HG02798 (cell line): ENCODE data around the gene PPP1CA.

Experiments
- ATAC-seq: cut with Tn5 transposase; IDR thresholded peaks from one replicate; pipeline ENCODE4 v1.9.1; 2021; ENCODE audit warnings: mild to moderate bottlenecking; ENCODE audit not compliant: unreplicated experiment, poor library complexity

Gene PPP1CA

DNA sequence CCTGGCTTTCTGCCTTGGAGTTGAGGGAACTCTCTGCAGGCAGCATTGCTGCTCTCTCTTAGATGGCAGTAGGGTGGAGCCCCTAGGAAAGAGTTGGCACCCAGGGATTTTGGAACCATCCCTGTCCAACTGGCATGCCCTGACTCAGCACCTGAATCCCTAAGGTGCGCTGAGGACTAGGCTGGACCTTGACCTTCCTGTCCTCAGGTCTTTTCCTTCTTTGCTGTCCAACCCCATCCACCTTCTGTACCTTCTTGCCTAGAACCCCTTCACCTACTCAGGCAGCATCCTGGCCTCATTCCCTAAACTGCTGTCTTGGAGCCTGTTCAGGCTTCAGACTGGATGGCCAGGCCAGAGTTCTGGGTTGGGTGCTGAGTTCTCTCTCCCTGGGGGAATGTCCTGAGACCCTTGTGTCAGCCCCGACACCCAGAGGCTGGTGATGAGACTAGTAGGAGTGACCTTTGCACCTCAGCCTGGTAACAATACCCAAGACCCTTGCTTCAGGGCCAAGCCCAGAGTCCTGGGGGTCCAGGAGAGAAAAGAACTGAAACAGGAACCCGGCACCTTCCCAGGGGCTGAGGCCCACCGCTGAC, 45.8 kb downstream of the PPP1CA start:
- no peak for ATAC-seq

DNA sequence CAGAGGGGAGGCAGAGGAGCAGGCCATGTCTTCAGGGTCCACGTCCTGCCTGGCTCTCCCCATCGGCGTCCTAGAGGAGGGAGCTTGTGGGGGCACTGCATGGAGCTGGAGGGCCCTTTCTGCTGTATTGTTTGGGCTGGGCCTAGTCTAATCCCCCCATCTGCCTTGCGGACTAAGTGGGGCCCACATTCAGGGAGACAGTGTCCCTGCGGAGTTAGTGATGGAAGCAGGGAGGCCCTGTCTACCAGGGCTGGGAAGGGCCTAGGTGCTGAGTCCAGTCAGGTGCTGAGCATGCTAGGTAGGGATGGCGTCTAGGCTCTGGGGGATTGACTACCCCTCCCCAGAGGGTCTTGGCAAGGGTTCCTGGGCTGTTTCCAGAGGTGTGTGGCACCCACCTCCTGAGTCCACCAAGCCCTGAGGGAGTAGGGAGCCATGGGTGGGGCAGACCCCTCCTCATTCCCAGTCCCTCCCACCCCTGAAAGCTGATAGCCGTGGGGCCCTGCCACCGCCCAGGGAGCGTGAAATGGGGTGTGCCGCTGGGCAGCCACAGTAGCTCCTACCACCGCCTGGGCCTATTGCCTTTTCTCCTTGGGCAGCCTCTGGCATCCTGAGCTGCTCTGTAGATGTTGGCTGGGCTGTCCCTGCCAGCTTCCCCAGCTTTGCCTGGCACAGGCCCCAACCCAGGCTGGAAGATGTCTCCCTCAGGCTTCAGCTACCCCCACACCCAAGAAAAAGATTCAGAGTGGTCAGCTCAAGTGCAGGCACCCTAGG, 46.5 kb downstream of the PPP1CA start:
- no peak for ATAC-seq

DNA sequence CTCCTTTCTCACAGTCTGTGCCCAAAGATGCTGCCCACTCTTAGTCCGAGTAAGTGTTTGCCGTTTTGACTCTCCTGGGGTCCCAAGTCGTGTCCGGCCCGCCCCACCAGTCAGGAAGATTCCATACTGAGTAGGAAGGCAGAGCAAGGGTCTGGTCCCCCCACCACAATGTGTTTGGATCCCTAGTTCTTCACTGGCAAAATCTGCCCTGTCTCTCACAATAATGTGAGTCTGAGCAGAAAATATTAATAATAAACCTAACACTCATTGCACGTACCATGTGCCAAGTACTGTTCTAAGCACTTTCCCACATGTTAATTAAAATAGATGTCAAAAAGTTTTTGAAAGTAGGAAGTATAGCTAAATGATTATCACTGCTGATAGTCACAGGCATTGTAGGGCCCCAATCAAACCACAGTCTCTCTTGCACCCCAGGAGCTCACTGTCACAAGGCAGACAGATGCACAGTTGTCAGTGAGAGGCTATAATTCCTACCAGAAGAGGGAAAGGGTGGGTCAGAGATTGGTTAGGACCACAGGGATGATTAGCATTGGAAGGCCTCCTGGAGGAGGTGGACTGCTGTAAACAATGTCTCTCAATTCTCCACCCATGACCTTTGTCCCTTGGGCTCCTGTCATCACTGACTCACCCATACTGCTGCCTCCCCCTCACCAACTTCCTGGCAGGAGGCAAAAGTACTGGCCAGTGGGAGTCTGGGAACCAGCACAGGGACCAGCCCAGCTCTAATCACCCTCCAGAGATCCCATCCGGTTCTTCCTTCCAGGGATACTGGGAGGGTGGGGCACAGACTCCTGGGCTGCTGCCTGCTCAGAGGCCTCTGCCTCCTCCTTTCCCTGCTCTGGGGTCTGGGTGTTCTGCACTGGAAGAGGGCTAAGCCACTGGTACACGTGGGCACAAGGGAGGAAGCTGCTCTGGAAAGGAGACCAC, 47.3 kb downstream of the PPP1CA start:
- ATAC-seq, result no peak

DNA sequence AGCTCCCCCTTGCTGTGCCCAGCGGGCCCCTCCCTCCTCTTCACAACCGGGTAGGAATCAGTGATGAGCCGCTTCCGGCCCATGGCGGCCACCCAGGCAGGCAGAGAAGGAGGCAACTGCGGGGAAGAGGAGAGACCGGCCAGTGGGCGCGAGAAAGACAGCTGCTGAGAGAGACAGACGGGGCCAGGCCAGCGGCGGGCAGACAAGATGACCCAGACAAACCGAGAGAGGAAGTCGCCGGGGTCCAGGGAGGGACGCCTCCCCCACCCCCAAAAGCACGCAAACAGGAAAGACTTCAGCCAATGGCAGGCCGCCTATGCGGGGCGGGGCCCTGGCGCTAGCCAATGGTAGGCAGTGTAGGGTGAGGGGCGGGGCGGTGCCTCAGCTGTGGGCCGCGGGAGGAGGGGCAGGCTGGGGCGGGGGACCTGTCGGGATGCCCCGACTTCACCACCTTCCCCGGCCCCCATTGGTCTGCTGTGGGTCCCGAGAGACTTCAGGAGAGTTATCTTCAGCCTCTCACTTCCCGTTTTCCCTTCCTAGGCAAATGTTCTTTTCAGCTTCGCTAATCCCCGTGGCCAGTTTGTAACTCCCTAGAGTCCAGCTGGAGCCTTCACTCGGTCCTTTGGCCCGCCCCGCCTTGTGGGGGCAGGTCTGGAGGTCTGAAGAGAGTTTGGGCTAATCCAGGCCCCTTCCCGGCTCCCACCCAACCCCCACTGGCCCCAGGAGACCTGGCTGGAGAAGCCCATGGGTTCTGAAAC, 48.2 kb downstream of the PPP1CA start, which contains the start of gene POLD4:
POLD4 (minus strand) TSS at position 230 of the 758 bp plus-strand sequence; CDS start at position 83, 147 bp downstream.
- peak; percentile 84 for ATAC-seq

DNA sequence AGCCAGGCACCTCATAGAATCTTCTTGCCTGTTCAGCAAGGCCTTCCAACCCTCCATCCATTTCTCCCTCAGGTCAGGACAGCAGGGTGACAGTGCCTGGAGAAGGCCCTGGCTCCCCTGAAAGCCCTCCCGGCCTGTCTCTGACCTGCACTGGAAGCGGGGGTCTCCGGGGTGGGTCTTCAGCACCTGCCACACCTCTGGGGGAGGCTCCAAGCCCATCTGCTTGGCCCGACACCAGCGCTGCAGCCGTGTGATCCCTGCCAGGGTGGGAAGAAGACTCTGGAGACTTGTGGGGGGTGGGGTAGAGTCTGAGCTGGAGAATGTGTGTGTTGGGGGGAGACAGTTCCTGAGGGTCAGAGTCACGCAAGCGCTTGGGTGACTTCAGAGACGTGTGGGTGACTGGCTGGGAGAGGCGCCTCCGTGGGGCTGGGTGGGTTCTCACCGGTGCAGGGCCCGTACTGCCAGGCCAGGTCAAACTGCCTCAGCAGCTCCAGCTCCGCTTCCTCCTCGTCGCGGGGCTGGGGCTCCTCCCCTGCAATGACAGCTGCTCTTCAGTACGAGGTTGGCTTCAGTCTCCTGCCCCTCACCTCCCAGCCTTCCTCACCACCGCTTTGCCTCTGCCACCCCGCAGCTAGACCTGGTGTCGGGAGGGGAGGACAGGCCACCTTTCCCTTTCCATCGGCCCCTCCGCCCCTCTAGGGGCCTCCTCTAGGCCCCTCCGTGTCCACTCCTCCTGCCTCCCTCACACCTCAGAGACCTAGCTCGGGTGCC, 48.9 kb downstream of the PPP1CA start:
- ATAC-seq, result peak; percentile 0

DNA sequence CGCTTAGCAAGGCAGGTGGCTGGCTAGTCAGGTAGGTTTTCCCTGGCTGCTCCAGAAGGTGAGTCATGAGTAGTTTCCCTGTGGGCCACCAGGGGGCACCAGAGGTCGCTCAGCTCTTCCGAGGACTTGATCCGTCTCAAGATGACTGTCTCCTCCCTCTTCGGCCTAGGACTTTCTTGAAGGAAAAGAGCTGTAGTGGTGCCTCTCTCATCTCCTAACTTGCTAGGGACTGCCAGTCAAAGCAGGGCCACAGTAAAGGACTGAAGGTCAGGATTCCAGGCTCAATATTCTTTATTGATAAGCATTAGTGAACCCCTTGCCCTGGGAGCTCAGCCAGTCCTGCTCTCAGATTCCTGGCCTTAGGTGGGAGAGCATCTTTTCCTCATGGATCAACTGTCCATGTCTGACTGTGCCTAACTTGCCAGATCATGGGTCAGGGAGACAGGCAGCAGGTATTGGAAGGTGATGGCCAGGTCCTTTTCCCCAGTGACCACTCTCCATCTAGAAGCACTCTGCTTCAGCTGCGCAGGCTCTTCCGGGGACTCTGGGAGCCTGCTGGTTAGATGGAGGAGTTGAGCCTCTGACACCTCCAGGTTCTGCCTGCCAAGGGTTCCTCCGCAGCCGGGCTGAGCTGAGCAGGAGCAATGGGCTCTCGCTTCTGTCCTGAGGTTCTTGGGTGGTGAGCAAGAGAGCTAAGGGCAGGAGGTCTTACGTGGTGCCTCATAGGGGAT, 50.2 kb downstream of the PPP1CA start:
- no peak for ATAC-seq

DNA sequence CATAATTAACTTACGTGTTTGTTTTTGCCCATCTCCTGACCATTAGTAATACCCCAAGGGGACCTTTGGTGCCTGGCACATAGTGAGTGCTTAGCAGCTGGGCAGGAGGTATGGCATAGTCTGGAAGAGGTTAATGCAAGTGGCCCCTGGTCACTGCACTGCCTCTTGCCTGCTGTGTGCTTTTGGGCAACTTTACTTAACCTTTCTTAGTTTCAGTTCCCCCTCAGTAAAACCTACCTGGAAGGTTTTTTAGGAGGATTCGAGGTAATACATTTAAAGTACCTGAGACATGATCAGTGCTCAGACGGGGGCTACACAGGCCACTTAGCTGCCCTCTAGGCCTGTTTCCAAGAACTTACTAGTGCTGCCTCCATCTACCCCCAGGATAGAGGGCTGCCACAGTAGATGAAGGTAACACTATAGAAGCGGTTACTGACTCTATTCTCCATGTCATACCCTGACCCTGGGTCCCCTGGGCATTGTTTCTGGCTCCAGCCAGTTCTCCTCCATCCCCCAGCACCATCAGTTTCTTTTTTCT, 51.7 kb downstream of the PPP1CA start:
- ATAC-seq, result no peak

DNA sequence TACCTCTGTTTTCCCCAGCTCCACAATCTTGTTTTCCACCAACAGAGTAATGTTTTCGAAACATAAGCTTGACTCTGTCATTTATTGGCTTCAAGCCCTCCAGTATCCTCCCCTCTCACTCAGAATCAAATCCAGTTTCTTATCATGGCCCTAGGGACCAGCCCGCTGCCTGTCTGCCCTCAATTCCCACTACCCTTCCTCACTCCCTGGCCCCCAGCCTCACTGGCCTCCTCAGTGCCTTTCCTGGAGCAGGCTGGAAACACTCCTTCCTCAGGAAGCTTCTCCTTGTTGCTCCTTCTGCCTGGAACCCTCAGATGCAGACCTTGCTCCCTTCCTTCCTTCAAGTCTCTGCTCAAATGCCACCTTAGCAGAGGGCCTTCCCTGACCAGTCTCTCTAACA, 52.2 kb downstream of the PPP1CA start:
- ATAC-seq, result no peak

DNA sequence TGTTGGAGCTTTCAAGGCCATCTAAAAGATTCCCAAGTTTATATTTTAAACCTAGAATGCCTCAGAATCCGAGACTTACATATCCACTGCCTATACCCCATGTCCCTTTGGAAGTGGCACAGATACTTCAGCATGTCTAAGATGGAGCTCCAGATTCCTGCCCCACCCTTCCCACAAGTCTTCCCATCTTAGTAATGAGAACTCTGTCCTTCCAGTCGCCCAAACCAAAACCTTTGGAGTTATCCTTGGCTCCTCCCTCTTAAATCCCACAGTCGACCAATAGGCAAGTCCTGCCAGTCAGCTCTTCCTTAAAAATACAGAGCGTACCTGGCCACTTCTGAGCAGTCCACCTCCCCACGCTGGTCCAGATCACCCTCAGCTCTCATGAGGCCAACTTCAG, 52.6 kb downstream of the PPP1CA start:
- ATAC-seq, result no peak
